Endothelial cell of umbilical vein (primary cell): ENCODE data around the gene RAB36. TPM values are rescaled to one million over a fixed set of nuclear protein-coding genes. Genes with fewer than 3 reads are reported as not detected.

Experiments
- BruUV-seq: library from RNA; stranded (reverse); fragments of 400-500 nt; replicated peaks from 2 replicates; lab custom pipeline; 2021; lab: Mats Ljungman, UMichigan
- CTCF ChIA-PET: fragments of 300-600, 350-600 bp; sonication (Branson Sonifier 250); formaldehyde crosslinking; loops from one replicate; lab custom pipeline; 2021; ENCODE audit warnings: antibody characterized with exemption, inconsistent platforms; lab: Charles Lee
- POLR2A ChIA-PET: fragments of 300-600, 350-600 bp; sonication (Branson Sonifier 250); formaldehyde crosslinking; loops from one replicate; lab custom pipeline; 2021; ENCODE audit warnings: antibody characterized with exemption, inconsistent platforms; lab: Charles Lee
- DNase-seq: peaks from one replicate; pipeline ENCODE4 v3.0.0-alpha.2; 2011; ENCODE audit warnings: low read depth, low spot score
- FAIRE-seq: peaks from 2 replicates; lab custom pipeline; 2011; peaks lifted over from hg19 to GRCh38; lab: Jason Lieb, UNC
- H2AFZ ChIP-seq: 2 replicates; pipeline ENCODE4 v1.6.0; 2012; ENCODE audit warnings: low read depth, low read length, control low read depth, inconsistent platforms
- H3K27ac ChIP-seq: 2 replicates; pipeline ENCODE4 v1.5.1; 2011; ENCODE audit warnings: low read depth, mild to moderate bottlenecking, control low read depth, low read length, moderate library complexity; ENCODE audit not compliant: insufficient read depth
- H3K27me3 ChIP-seq, 2 experiments: 2 replicates each; pipeline versions ENCODE4 v1.6.0 to v1.6.1; 2011; ENCODE audit warnings: low read length in 2 of 2, mixed read lengths in 1 of 2; ENCODE audit not compliant: control insufficient read depth in 2 of 2, insufficient read depth in 2 of 2
- H3K36me3 ChIP-seq, 2 experiments: 2 replicates in 1 of 2; 3 replicates in 1 of 2; pipeline ENCODE4 v1.5.1; 2011; ENCODE audit warnings: low read length in 2 of 2, mild to moderate bottlenecking in 1 of 2, moderate library complexity in 1 of 2; ENCODE audit not compliant: control insufficient read depth in 2 of 2, insufficient read depth in 2 of 2; ENCODE audit errors: extremely low read depth in 1 of 2
- H3K4me1 ChIP-seq: 3 replicates; pipeline ENCODE4 v1.5.1; 2011; ENCODE audit warnings: mild to moderate bottlenecking, low read length; ENCODE audit not compliant: control insufficient read depth, insufficient read depth; ENCODE audit errors: extremely low read depth
- H3K4me2 ChIP-seq: 2 replicates; pipeline ENCODE4 v1.6.1; 2011; ENCODE audit warnings: low read length, control low read depth, mixed read lengths; ENCODE audit not compliant: insufficient read depth
- H3K4me3 ChIP-seq, 3 experiments: fragments of 200-600 bp in 1 of 3; sonication (generic), shearing (Covaris generic) in 1 of 3; replicated peaks in 1 of 3; 2 replicates each; pipeline ENCODE4 v1.5.1; 2011 to 2016; ENCODE audit warnings: control low read depth in 3 of 3, low read length in 3 of 3, mild to moderate bottlenecking in 2 of 3, inconsistent platforms in 1 of 3, low read depth in 1 of 3, moderate library complexity in 1 of 3; ENCODE audit not compliant: insufficient read depth in 1 of 3
- H3K79me2 ChIP-seq: 2 replicates; pipeline ENCODE4 v1.6.0; 2012; ENCODE audit warnings: low read length, inconsistent platforms; ENCODE audit not compliant: control insufficient read depth, insufficient read depth
- H3K9ac ChIP-seq: replicated peaks from 2 replicates; pipeline ENCODE3; 2011; ENCODE audit warnings: low read length, control low read depth; ENCODE audit not compliant: insufficient read depth; ENCODE audit errors: extremely low read depth
- H3K9me1 ChIP-seq: replicated peaks from 3 replicates; pipeline ENCODE4 v1.6.0; 2011; ENCODE audit warnings: mild to moderate bottlenecking, low read length; ENCODE audit not compliant: control insufficient read depth, insufficient read depth; ENCODE audit errors: extremely low read depth
- H3K9me3 ChIP-seq: replicated peaks from 2 replicates; pipeline ENCODE4 v1.5.1; 2012; ENCODE audit warnings: low read length, inconsistent platforms; ENCODE audit not compliant: control insufficient read depth, insufficient read depth
- H4K20me1 ChIP-seq: replicated peaks from 2 replicates; pipeline ENCODE3; 2011; ENCODE audit warnings: mild to moderate bottlenecking, low read length; ENCODE audit not compliant: control insufficient read depth, insufficient read depth; ENCODE audit errors: extremely low read depth
- EZH2 ChIP-seq: IDR thresholded peaks from 2 replicates; pipeline ENCODE4 v1.6.1; 2012; ENCODE audit warnings: borderline replicate concordance, low read depth, mild to moderate bottlenecking, moderate library complexity, low read length, inconsistent platforms; ENCODE audit not compliant: severe bottlenecking
- FOS ChIP-seq: IDR thresholded peaks from 2 replicates; pipeline ENCODE4 v1.6.1; 2011; ENCODE audit warnings: mild to moderate bottlenecking, low read length, moderate library complexity, borderline replicate concordance; ENCODE audit not compliant: insufficient read depth
- GATA2 ChIP-seq: IDR thresholded peaks from 2 replicates; pipeline ENCODE4 v1.7.0; 2011; ENCODE audit warnings: low read depth, mild to moderate bottlenecking, moderate library complexity, mixed read lengths, low read length; ENCODE audit not compliant: insufficient read length, insufficient read depth
- JUN ChIP-seq: IDR thresholded peaks from 2 replicates; pipeline ENCODE4 v1.6.1; 2011; ENCODE audit warnings: borderline replicate concordance, low read depth; ENCODE audit not compliant: insufficient read length, insufficient read depth
- MYC ChIP-seq: IDR thresholded peaks from one replicate; pipeline ENCODE4 v1.6.1; 2011; ENCODE audit warnings: mild to moderate bottlenecking, low read depth, low read length
- POLR2A ChIP-seq: IDR thresholded peaks from 2 replicates; pipeline ENCODE4 v1.6.1; 2012; ENCODE audit warnings: low read depth, mild to moderate bottlenecking, control low read depth, low read length
- POLR2AphosphoS5 ChIP-seq: IDR thresholded peaks from 2 replicates; pipeline ENCODE4 v1.6.1; 2012; ENCODE audit warnings: low read depth, mild to moderate bottlenecking, control low read depth, low read length, moderate library complexity; ENCODE audit not compliant: insufficient read depth
- dilution Hi-C: fragments of 300-500 bp; cut with MboI; formaldehyde crosslinking; loops from one replicate; pipeline ENCODE4 v1.15.0; 2019; ENCODE audit warnings: low sequenced_read_pairs; ENCODE audit not compliant: extremely low pct_ligation_motif_present
- intact Hi-C: fragments of 100-400 bp; cut with micrococcal nuclease; formaldehyde crosslinking; loops from one replicate; pipeline ENCODE4 v1.10.0; 2022
- polyA plus RNA-seq, 4 experiments: library from polyadenylated mRNA; depleted of rRNA in 3 of 4; stranded (reverse) in 3 of 4; unstranded in 1 of 4; fragments of >200 nt; gene quantifications; 2 replicates each; pipeline versions ENCODE4 v1.2.1 to v1.2.3, GENCODE V29; 2011 to 2012; ENCODE audit warnings: missing spikeins in 1 of 4
- total RNA-seq: library from RNA; stranded (reverse); gene quantifications from 2 replicates; pipeline ENCODE4 v1.2.3, GENCODE V29; 2021
- TF ChIP-seq, protein P1 (sequence below), 2 donors: IDR thresholded peaks; 1 replicate in 1 of 2; 2 replicates in 1 of 2; pipeline ENCODE4 v1.5.1; 2011; ENCODE audit warnings: low read length in 2 of 2, mild to moderate bottlenecking in 2 of 2, moderate library complexity in 2 of 2, control low read depth in 1 of 2, inconsistent platforms in 1 of 2, low read depth in 1 of 2; ENCODE audit not compliant: insufficient read depth in 1 of 2; ENCODE audit errors: extremely low read depth in 1 of 2
- TF ChIP-seq, protein P2 (sequence below): IDR thresholded peaks from 2 replicates; pipeline ENCODE4 v1.6.1; 2011; ENCODE audit not compliant: insufficient read depth, insufficient read length

RAB36 gene
- total and polyA plus RNA-seq, 2 donors (not counting 3 experiments of a cell fraction or from before 2014, with no cell fraction given): 2.7 to 3.1 TPM

DNA sequence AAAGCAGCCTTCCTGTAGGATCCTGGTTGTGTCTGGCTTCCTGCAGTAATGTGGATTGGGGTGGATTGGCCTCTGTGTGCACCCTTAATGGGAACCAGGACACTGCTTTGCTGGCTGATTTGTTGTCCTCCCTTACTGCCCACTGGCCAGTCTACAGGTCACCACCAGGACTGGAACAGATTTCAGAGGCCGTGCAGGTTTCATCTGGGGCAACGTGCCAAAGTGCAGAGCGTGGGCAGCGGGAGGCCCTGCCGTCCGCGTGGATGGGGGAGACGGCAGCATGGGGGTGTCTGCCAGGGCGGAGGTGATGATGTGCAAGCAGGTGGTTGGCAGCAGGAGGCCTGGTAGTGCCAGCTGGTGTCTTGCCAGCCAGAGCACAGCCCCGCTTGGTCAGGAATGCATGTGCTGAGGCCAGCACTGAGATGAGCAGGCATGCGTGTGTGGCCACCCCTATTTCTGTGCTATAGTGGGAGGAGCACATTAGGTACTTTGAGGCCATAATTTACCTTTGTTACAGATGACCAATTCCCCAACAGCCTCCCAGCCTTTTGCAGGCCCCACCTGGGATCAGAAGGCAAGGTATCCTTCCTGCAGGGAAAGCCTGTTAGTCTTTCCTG is 59.4 kb downstream of the RAB36 start:
- intact Hi-C loops (no loop called here), dilution Hi-C loops (no loop called here)
- Histone ChIP-seq H3K79me2 (peaks cover 97% of the 10 kb centered on the region), H3K4me3 (no peak overlapping the region), H3K4me2 (no peak overlapping the region), H3K36me3 (peaks cover 9 to 19% of the 10 kb centered on the region in 2 experiments), H3K9me1 (no peaks in the 10 kb centered on the region), H3K9ac (no peak overlapping the region), H3K4me1 (peaks cover 12% of the 10 kb centered on the region), H3K27ac (no peak overlapping the region), H3K27me3 (no peaks in the 10 kb centered on the region), H4K20me1 (peaks cover 3% of the 10 kb centered on the region), H3K9me3 (no peaks in the 10 kb centered on the region), H2AFZ (no peak overlapping the region)
- BruUV-seq: no TSS peak
- FAIRE-seq: no peak
- POLR2A ChIA-PET: no interaction called here
- DNase-seq: no peak
- no peak for TF ChIP-seq POLR2A
- CTCF ChIA-PET: no interaction called here

DNA sequence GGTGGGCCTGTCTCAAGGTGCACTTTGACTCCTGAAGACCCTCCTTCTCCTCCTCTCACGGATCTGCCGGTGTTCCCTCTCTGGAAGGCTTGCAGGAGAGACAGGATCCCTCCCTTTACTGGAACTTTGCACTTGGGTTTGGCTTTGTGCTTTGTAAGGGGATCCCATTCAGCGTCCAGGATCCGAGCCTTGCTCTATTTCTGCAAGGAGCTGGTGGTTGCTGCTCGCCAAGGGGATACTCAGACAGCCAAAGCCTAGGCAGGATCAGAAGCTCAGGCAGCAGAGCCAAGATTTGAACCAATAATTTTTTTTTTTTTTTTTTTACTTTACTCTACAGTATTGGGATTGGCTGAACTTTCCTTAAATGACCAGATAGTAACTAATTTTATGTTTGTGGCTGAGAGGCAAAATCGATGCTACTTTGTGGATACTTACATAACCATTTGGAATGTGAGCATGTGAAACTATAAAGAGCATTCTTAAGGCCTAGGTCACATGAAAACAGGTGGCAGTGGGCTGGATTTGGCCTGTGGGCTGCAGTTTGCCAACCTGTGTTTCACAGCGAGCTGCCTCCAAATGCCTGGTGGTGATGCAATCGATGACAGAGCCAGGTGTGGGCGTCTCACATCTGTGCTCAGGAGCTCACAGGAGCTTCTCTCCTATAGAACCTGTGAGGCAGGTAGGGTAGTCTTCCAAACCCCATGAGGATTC is 60.2 kb downstream of the RAB36 start:
- no TSS peak for BruUV-seq
- peaks cover 9 to 19% of the 10 kb centered on the region in 2 experiments for H3K36me3 ChIP-seq
- ChIA-PET POLR2A (no interaction called here), CTCF (interaction anchor here (1.4 to 1.5 kb wide), 2 partner anchors 22 to 76 kb away, joined by 3 to 4 read pairs; no protein-coding TSS in a partner anchor)
- H3K4me2 ChIP-seq: no peak overlapping the region
- peaks cover 98% of the 10 kb centered on the region for H3K79me2 ChIP-seq
- DNase-seq: no peak
- H3K9me1 ChIP-seq: no peaks in the 10 kb centered on the region
- H3K27ac ChIP-seq: no peak overlapping the region
- H2AFZ ChIP-seq: no peak overlapping the region
- no peak overlapping the region for H3K4me3 ChIP-seq
- no peaks in the 10 kb centered on the region for H4K20me1 ChIP-seq
- H3K9me3 ChIP-seq: no peaks in the 10 kb centered on the region
- dilution Hi-C loops: no loop called here
- intact Hi-C loops: no loop called here
- no peak for FAIRE-seq
- TF ChIP-seq POLR2AphosphoS5 (no peak), EZH2 (no peak), JUN (no peak), GATA2 (no peak), FOS (no peak), MYC (no peak)
- TF ChIP-seq, protein P1, sequence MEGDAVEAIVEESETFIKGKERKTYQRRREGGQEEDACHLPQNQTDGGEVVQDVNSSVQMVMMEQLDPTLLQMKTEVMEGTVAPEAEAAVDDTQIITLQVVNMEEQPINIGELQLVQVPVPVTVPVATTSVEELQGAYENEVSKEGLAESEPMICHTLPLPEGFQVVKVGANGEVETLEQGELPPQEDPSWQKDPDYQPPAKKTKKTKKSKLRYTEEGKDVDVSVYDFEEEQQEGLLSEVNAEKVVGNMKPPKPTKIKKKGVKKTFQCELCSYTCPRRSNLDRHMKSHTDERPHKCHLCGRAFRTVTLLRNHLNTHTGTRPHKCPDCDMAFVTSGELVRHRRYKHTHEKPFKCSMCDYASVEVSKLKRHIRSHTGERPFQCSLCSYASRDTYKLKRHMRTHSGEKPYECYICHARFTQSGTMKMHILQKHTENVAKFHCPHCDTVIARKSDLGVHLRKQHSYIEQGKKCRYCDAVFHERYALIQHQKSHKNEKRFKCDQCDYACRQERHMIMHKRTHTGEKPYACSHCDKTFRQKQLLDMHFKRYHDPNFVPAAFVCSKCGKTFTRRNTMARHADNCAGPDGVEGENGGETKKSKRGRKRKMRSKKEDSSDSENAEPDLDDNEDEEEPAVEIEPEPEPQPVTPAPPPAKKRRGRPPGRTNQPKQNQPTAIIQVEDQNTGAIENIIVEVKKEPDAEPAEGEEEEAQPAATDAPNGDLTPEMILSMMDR (IDR thresholded peaks at IDR 0.05; ENCODE audit: extremely low read depth in 1 of 2, insufficient read depth in 1 of 2, low read depth in 1 of 2, low read length in 2 of 2): no peak
- TF ChIP-seq, protein P2, sequence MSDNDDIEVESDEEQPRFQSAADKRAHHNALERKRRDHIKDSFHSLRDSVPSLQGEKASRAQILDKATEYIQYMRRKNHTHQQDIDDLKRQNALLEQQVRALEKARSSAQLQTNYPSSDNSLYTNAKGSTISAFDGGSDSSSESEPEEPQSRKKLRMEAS: no peak
- peaks cover 7% of the 10 kb centered on the region for H3K4me1 ChIP-seq
- H3K9ac ChIP-seq: no peak overlapping the region
- no peaks in the 10 kb centered on the region for H3K27me3 ChIP-seq
